DOHH2 (cell line): Measurements from ENCODE around the gene THSD8.

ENCODE experiments used
- EZH2phosphoT487 ChIP-seq: fragments of 200-600 bp; sonication (generic); IDR thresholded peaks from 2 replicates; pipeline ENCODE4 v1.6.1; 2017; ENCODE audit warnings: borderline replicate concordance, mild to moderate bottlenecking, antibody characterized with exemption, low read length, moderate library complexity, mixed read lengths
- TF ChIP-seq, protein P1 (sequence below): fragments of 200-600 bp; sonication (generic); IDR thresholded peaks from one replicate; pipeline ENCODE4 v1.5.1; 2014; ENCODE audit warnings: antibody characterized with exemption, mild to moderate bottlenecking, low read depth, low read length; ENCODE audit not compliant: poor library complexity, severe bottlenecking

GRCh38 chr19:12786952-12787351 lies 14.9 kb upstream of the THSD8 start:
- TF ChIP-seq, protein P1, sequence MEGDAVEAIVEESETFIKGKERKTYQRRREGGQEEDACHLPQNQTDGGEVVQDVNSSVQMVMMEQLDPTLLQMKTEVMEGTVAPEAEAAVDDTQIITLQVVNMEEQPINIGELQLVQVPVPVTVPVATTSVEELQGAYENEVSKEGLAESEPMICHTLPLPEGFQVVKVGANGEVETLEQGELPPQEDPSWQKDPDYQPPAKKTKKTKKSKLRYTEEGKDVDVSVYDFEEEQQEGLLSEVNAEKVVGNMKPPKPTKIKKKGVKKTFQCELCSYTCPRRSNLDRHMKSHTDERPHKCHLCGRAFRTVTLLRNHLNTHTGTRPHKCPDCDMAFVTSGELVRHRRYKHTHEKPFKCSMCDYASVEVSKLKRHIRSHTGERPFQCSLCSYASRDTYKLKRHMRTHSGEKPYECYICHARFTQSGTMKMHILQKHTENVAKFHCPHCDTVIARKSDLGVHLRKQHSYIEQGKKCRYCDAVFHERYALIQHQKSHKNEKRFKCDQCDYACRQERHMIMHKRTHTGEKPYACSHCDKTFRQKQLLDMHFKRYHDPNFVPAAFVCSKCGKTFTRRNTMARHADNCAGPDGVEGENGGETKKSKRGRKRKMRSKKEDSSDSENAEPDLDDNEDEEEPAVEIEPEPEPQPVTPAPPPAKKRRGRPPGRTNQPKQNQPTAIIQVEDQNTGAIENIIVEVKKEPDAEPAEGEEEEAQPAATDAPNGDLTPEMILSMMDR = no peak
- TF ChIP-seq EZH2phosphoT487 = no peak
